Measurements from ENCODE around the gene PTPRF.
"Not testable (repeated sequence)": the region's sequence is repeated elsewhere in the genome, so short reads cannot be mapped to it uniquely, and the experiment has no call there.

The PTPRF gene

DNA sequence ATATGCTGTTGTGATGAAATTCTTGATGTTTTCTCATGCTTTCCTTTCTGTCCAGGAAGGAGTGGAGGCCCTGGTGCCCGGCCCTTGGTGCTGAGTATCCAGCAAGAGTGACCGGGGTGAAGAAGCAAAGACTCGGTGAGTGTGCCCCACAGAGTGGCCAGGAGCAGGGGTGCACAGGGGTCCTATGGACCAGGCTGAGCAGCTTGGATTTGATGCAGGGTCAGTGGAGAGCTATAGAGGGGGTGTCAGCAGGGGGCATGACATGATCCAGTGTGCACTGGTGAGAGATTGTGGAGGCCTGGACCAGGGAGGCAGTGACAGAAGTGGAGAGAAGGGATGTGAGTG, 7.4 kb downstream of the PTPRF start:
- DNase-seq (ENCODE audit: low read depth), result no peak

DNA sequence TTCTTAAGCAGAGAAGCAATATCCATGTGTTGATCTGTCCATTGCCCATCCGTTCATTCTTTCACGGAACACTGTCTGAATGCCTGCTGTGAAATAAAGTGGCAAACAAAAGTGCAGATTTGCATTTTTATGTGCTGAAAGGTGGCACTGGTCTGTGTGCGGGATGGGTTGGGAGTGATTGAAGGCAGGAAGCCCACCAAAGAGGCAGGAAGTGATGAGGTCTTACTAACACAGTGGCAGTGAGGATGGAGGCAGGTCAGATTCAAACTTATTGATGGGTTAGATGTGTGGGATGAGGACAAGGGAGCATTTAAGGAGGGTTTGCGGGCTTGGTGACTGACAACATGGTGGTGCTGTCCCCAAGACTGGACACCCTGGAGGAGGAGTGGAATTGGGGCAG, 8.3 kb downstream of the PTPRF start:
- DNase-seq (ENCODE audit: low read depth), result no peak

DNA sequence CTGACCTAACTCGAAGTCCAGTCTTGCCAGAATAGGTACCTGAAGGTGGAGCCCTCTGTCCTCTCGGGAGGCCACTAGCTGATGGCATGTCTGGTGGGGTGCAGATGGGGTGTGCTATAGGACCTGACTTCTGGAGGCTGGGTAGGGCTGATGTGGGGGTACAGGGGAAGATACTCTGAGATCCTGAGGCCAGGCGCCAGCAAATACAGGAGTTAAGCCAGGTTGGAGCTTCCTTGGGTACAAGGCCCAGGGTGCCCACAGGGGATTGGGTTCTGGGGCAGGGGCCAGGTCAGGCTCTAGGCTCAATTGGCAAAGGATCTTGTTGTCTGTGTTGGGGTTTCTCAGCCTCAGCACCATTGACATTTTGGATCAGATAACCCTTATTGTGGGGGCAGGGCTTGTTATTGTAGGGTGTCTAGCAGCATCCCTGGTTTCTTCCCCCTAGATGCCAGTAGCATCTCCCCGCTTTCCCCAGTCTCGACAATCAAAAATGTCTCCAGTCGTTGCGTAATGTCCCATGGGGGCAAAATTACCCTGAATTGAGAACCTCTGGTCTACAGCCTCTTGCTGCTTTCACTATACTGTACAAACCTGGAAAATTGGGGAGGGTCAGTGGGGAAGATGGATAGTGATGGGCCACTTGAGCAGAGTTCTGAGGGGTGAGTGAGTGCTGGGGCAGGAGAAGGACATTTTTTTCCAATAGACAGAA, 9.2 kb downstream of the PTPRF start:
- no peak for DNase-seq (ENCODE audit: low read depth)

DNA sequence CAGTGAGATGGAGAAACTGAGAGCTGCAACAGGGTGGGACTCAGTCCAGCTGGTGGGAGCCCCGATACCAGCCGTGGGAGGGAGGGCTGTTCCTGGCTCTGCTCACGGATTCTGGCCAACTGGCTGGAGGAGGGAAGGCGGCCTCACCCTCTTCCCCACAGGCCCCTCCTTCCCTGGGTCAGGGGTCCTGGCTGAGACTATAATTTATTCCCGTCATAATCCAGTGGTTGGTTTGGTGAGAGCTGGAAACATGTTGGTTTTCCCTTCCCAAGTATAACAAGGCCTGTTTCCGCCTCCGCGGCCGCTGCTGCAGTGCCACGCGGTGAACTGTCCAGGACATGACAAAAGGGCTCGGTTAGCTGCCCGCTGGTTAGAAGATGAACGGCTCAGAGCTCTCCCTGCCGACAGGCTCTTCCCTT, 10.0 kb downstream of the PTPRF start:
- no peak for DNase-seq (ENCODE audit: low read depth)

DNA sequence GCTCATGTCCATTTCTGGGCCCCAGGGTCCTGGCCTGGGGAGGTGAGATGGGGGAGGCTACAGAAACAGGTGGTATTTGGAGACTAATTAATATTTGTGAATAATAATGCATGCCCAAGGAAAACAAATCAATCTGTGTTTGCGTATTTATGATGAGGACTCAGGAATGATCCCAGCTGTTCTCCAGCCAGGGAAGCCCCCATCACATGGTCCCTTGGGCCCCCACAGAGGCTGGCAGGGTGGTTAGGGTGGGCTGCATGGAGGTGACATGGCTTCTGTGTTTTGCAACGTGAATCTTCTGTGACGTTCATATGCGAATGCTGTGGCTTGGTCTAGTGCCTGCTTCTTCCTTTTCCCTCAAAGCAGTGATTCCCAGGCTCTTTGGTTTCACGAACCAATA, 10.5 kb downstream of the PTPRF start:
- DNase-seq (ENCODE audit: low read depth), result no peak

DNA sequence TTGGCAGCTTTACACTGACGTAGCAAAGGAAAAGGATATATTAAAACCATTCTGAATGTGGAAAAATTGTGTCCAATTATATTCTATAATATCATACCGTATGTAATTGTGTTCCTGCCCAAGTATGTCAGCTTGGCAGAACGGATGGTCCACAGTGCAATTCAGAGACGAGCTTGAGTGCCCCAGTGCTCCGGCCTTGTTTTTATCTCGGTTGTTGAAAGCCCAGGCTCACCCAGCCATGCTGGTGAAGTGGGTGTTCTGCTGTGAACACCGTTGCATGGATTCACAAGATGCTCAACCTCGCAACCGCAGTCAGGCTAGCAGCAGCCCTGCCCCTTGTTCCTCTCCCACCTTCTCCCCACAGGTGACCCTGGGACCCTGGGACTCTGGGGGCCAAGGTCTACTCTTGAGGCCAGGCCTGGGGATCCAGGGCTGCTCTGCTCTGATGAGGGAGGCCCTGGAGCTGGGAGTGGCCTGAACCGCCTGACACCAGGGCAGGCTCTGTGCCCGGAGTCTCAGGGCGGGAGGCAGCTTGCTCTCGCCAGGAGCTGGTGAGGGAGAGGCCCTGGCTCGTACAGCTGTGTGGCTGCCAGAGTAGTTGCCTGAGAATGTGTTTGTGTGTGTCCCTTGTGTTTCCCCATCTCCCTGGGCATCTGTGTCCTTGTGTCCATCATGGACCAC, 11.2 kb downstream of the PTPRF start:
- DNase-seq (ENCODE audit: low read depth), result no peak

DNA sequence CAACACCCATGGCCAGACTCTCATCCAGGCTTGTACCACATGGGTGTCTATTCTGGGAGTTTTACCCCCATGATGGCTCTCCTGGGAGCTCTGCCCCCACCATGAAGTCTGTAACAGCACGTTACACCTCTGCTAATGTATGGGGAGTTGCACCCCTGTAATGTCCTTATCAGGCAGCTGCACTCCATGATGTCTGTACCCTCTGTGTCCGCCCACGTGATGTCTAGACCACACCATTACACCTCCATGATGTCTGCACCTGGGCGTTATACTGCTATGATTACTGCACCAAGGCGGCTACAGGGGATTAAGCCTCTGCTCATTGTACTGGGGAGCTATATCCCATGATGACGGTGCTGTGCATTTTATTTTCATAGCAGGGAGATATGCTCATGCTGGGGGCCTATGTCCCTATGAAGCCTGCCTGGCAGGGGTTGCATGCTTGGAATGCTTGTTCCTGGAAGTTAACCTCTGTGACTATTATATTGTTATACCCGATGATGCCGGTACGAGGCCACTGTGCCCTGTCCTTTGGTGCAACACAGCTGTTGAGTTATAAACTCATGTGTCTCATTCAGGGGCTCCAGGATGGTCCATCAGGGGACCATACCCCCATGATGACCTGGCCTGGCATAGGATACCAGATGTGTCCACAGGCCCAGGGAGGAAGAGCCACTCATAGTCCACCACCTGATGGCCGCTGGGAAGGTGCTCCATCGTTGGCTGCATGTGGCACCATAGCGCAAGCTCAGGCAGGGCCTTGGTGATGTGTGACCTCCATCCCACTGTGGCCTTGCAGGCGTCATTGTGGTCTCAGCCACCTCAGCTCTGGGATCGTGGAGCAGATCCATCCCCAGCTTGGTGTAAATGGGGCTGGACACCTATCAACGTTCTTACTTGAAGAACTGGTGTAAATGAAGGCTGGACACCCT, 12.1 kb downstream of the PTPRF start:
- no peak for DNase-seq (ENCODE audit: low read depth)

DNA sequence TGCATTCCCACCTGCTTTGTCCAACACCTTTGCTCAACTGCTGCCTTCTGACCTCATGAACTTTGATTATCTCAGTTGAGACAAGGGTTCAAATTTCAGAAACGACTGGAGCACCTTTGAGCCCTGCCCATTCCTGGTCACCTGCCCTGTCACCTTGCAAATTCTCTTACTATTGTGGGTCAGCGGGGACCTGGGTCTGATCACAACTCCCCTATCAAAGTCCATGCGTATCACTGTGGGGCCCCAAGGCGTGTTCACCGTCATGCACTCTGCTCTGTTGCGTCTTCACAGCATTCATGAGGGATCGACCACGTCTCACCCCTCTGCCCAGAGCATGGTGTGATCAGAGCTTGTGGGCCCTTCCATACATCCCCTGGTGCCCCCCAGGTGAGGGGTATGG, 12.9 kb downstream of the PTPRF start:
- no peak for DNase-seq (ENCODE audit: low read depth)

DNA sequence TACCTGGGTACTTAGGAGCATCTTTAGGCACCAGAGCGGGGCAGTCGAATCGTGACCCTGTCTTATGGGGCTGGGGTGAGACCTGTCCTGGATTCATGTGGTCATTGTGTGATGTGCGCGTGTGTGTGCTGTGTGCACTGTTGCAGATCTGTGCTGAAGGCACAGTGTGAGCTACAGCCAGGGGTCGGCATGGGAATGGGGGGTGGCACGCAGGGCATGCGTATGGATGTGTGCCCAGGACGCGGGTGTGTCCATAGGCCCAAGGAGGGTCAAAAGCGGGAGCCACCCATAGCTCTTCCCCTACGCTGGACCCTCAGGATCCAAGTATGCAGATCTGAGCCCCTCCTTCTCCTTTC, 14.6 kb downstream of the PTPRF start:
- DNase-seq (ENCODE audit: low read depth), result no peak

DNA sequence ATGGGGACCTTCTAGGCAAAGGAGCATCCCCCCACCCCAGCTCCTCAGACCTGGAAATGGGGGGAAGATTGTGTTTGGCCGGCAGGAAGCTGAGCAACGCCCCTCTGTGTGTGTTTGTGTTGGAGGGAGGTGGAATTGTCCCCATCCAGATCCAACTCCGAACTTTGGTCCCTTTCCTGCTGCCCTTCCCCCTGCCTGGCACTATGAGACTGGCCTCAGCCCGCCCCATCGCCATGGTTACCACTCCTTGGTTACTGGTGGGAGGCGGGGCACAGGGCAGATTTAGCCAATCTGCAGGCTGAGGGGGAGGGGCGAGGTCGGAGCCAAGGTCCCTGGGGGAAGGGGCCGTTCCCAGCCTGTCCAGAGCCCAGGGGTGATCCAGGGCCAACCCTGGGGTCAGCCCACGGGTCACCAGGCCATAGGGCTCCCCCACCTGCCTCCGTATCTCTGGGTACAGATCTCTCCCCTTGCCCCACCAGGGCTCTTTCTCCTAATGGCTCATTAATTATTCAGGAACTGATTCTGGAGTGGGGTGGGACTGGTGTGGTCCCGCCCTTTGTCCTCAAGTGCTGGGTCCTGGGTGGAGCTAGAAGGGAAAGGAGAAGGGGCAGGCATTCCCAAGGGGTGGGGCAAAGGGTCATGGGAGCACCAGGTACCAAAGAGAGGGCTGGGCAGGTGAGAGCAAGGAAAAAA, 15.2 kb downstream of the PTPRF start:
- DNase-seq (ENCODE audit: low read depth), result peak; percentile 57

DNA sequence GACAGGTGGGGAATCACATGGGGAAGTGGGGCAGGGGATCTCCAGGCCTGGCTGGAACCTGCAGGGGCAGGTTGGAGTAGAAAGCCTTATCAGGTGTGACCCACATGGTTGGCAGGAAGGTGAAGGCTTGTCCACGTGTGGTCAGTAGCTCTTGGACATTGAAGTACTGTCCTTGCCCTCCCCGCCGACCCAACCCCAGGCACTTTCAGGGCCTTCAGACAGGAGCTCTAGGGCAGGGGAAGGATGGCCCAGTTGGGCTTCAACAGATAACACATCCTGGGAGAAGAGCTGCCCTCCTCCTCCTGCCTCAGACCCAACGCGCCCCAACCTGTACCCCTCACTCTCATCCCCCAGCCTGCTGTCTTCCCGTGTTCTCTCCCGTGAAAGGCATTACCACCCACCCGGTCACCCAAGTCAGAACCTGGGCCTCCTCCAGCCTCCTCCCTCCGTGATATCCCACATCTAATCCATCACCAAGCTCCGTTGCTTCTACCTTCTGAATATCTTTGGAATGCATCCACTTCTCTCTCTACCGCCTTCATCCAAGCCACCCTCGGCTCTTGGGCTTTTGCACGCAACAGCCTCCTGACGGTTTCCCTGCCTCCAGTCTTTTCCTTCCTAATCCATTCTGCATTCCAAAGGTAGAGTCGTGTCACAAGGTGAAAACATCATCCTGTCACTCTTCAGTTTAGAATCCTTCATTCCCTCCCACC, 15.9 kb downstream of the PTPRF start:
- DNase-seq (ENCODE audit: low read depth), result no peak

DNA sequence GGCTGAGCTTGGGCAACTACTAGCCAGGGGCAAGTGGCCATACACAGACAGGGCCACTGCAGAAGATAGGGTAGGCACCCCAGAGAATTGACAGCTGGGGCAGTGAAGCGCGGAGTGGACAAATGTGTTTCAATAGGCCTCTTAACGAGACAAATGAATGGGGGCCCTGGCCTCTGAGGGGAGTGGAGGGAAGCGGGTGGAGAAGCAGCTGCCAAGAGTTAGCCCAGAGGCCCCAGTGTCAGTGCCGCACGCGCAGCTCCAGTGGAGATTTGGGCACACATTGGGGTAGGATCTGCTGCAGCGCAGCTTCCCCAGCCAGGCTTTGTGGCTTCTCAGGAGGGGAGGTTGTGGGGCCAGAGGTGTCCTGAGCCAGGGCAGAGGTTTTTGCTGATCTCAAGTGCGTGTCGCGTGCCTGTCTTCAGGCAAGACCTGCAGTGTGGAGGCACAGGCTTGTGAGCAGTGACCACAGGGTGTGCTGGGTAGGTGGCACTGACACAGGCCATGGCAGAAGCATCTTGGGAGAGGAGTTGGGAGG, 16.9 kb downstream of the PTPRF start:
- no peak for DNase-seq (ENCODE audit: low read depth)

DNA sequence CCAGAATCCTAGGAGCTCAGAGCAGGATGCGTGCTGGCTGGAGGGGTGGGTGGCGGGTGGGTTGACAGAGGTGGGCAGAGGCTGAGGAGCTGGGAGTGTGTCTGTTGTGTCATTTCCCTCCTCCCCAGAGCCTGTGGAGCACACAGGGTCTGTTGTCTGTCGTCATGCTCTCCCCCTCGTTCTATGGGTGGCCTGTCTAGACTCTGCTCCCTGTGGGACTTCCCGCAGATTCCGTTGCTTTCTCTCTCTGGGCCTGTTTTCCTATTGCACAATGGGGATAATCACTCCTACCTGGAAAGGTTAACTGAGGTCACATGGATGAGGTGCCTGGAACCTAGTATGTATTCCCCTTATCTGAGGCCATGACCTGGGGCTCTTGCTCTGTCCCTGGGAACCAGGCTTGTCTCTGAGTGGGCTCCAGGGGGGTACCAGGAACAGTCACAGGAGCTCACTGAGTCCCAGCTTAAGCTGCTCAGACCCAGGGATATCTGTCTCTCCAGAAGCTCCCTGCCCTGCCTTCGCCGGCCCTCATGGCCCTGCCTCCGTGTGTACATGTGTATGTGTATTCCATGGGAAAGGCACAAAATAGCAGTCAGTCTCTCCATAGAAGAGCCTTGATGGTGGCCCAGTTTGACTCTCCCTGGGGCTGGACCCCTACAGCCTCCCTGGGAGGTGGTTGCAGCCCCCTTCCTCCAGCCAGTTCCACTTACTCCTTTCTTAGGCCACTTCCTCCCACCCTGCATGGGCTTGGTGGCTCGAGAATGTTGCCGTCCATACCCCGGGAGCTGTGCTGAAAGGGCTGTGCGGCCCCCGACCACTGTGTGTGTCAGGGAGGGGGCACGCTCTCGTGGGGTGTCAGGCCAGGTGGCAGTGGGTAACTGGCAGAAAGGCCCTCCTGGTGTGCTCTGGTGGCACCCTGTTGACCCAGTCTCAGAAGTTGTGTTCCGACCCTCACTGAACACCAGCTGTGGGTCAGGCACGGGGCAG, 17.9 kb downstream of the PTPRF start:
- DNase-seq (ENCODE audit: low read depth), result no peak

DNA sequence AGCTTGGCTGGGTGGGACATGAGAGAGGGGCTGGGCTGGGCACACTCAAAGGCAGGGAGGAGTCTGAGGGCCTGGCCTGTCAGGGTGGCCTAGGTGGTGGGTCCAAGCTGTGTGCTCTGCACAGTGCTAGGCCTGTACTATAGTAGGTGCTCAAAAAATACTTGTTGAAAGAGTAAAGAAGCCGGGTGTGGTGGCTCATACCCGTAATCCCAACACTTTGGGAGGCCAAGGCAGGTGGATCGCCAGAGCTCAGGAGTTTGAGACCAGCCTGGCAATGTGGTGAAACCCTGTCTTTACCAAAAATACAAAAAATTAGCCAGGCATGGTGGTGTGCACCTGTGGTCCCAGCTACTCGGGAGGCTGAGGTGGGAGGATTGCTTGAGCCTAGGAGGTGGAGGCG, 18.7 kb downstream of the PTPRF start:
- DNase-seq (ENCODE audit: low read depth), result not testable (repeated sequence)

DNA sequence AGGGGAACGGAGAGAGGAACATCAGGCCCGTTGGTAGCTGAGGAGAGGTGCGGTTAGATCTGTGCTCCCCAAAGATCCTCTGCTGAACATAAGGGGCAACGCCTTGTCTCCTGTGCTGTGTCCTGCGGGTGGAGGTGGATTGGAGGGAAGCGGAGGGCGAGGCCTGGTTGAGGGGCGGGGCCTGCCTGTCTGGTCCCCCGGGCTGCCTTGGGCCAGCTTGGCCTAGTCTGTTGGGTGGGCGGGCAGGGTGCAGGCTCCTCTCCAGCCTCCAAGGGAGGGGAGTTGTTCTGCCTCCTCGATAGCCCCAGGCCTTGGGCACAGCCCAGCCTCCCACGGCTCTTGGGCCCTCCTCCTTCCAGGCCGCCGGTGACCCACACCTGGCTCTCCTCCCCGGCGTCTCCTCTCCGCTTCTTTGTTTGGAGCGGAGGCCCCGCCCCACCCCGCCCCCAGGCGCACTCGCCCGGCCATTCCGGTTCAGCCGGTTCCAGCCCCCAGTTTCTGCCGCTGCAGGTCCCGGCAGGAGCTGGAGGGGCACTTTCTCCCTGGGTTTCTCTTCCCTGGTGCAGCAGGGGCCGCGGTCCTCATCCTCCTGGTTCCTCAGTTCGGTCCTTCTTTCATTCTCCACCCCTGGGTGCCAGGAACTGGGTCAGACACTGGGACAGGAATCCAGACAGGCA, 19.4 kb downstream of the PTPRF start:
- DNase-seq (ENCODE audit: low read depth), result no peak

DNA sequence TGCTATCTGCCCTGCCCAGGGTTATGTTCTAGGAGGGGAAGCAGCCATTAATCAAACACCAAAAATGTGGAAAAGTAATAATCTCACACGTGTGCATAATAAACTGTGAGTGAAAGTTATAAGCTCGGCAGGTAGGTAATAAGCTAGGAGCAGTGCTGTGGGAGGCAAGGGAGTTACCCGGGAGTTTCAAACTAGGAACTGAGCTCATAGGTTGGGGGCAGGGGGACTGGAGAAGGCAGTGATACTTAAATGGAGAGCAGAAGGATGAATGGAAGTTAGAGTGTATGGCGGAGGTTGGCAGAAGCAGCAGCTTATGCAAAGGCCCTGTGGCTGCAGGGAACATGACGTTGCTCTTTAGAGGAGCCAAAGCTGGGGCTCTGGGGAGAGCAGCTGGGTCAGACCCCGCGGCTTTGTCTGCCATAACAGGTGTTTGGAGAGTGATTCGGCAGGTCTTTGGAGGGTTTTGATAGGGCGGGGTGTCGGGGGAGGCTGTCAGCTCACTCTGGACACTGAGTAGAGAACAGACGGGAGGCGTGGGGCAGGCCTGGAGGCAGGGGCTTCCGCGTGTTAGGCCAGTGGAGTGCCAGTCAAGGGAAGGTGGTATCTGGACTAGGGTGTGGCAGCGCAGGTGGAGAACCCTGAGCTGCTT, 20.0 kb downstream of the PTPRF start:
- no peak for DNase-seq (ENCODE audit: low read depth)

DNA sequence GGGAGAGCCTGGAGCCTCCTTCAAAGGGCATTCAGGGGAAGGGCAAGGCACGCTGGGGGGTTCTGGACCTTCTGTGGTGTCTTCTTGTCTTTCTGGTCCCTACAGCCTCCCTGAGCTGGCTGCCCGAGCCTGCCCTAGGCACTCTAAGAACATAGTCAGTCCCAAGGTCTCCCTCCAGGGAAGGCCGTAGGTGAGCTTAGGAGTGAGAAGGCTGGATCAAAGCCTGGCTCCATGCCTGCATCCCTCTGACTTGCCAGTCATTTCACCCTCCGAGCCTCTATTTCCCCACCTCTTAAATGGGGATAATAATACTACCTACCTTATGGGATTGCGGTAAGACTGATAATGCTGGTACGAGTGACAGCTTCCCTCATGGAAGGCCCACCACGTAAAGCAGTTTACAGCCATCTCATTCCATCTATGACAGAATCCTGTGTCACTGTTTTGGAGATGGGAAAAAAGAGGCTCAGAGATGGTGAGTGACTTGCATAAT, 20.8 kb downstream of the PTPRF start:
- DNase-seq (ENCODE audit: low read depth), result no peak

DNA sequence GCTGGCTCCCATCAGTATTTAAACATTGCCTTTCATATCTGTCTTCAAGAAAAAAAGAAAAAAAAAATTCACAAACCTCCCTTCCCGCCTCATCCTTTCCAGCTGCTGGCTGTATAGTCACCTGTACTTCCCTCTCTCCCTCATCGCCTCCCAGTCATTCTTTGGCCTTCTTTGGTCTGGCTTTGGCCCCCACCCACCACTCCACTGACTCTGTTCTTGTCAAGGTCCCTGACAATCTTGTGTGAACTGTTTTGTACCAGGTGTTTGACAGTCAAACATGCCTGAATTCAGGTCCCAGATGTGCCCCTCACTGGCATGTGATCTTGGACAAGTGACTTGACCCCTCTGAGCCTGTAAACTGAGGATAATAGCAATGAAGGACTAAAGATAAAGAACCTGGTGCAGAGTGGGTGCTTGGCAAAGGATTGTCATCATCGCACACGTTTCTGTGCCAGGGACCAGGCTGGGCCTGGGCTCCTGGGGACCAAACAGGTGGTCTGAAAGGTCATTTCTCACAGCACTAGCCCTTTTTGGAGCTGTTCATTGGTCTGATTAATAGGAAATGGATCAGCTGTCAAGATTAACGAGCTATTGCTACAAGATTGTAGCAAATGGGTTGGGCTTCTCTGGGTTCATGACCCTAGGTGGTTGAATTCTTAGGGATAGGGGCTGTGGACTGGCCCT, 21.5 kb downstream of the PTPRF start:
- DNase-seq (ENCODE audit: low read depth), result no peak

All from EH (cell line).